Measurements from ENCODE around the gene TCP11. TPM values are rescaled to one million over a fixed set of nuclear protein-coding genes. Genes with fewer than 3 reads are reported as not detected.

Gene TCP11
- total RNA-seq, 1 experiment from 2014 or later, result not detected

DNA sequence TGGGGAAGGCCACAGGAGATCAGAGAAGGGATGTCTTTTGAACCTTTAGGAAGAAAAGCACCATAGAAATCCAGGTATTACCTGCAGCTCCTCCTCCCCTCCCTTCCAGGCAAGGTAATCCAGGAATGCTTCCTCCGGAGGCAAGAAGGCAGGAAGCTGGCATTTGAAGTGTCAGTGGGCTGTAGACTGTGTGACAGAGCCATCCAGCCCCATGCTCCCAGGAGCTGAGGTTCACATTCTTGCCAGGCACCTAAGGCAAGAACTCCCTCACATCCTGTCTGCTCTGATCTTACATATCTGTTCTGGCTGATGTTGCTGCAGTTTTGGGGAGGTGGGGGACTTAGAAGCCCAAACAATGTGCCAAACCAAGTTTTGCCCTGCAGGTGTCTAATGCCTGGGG, 44.8 kb upstream of the TCP11 start:
- Mint-ChIP-seq H3K27ac (no peak overlapping the region), H3K36me3 (ENCODE audit: insufficient read depth in 1 of 3, low read depth in 3 of 3) (no peaks in the 10 kb centered on the region), H3K4me3 (no peak overlapping the region), H3K9me3 (peaks cover 0 to 3% of the 10 kb centered on the region in 2 experiments; a peak in 1 of 5 replicates), H3K4me1 (peaks cover 0 to 9% of the 10 kb centered on the region in 2 experiments; a peak in 3 of 4 replicates), H3K27me3 (ENCODE audit: low read depth) (peaks cover 29% of the 10 kb centered on the region)
- H2BK12ac ChIP-seq (ENCODE audit: insufficient read length, low read depth, low read length), result no peak overlapping the region
- H3K18ac ChIP-seq (ENCODE audit: insufficient read length, low read depth, low read length), result no peak overlapping the region
- H3K27me3 ChIP-seq (ENCODE audit: insufficient read depth, low read length), result no peaks in the 10 kb centered on the region
- no peak overlapping the region for H2AK5ac ChIP-seq (ENCODE audit: insufficient read length, low read length)
- no peaks in the 10 kb centered on the region for H3K79me2 ChIP-seq (ENCODE audit: insufficient read depth, low read length)
- H2BK120ac ChIP-seq (ENCODE audit: low read depth, low read length, poor library complexity, severe bottlenecking), result no peak overlapping the region
- H3K9ac ChIP-seq (ENCODE audit: extremely low read depth, insufficient read length, low read length), result no peak overlapping the region
- H3K23me2 ChIP-seq (ENCODE audit: insufficient read length, low read depth, low read length, poor library complexity, severe bottlenecking), result no peaks in the 10 kb centered on the region
- H2AFZ ChIP-seq (ENCODE audit: low read length), result no peak overlapping the region
- no peak overlapping the region for H3T11ph ChIP-seq (ENCODE audit: low read length)
- H3K4me1 ChIP-seq (ENCODE audit: insufficient read depth, low read length), result no peaks in the 10 kb centered on the region
- no peak overlapping the region for H2BK20ac ChIP-seq (ENCODE audit: low read depth, low read length, poor library complexity, severe bottlenecking)
- H3K9me3 ChIP-seq (ENCODE audit: control insufficient read depth, low read depth, low read length), result no peaks in the 10 kb centered on the region
- H3K4ac ChIP-seq (ENCODE audit: low read depth, low read length), result no peak overlapping the region
- H3K27ac ChIP-seq (ENCODE audit: insufficient read length, low read depth, low read length), result no peak overlapping the region
- no peak overlapping the region for H3K4me2 ChIP-seq (ENCODE audit: insufficient read depth, insufficient read length, low read length)
- no peak for DNase-seq
- H2BK5ac ChIP-seq (ENCODE audit: insufficient read length, low read length), result no peak overlapping the region
- TF ChIP-seq, protein P1, sequence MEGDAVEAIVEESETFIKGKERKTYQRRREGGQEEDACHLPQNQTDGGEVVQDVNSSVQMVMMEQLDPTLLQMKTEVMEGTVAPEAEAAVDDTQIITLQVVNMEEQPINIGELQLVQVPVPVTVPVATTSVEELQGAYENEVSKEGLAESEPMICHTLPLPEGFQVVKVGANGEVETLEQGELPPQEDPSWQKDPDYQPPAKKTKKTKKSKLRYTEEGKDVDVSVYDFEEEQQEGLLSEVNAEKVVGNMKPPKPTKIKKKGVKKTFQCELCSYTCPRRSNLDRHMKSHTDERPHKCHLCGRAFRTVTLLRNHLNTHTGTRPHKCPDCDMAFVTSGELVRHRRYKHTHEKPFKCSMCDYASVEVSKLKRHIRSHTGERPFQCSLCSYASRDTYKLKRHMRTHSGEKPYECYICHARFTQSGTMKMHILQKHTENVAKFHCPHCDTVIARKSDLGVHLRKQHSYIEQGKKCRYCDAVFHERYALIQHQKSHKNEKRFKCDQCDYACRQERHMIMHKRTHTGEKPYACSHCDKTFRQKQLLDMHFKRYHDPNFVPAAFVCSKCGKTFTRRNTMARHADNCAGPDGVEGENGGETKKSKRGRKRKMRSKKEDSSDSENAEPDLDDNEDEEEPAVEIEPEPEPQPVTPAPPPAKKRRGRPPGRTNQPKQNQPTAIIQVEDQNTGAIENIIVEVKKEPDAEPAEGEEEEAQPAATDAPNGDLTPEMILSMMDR (conservative IDR thresholded peaks at IDR 0.05), result no peak
- H3K79me1 ChIP-seq (ENCODE audit: insufficient read depth, low read depth, low read length, poor library complexity, severe bottlenecking), result no peaks in the 10 kb centered on the region
- H3K56ac ChIP-seq (ENCODE audit: insufficient read length, low read depth, low read length), result no peak overlapping the region
- no peak overlapping the region for H4K8ac ChIP-seq (replicated peaks; ENCODE audit: insufficient read length, low read depth, low read length)
- no peak overlapping the region for H4K91ac ChIP-seq (ENCODE audit: insufficient read length, low read depth, low read length)
- H4K5ac ChIP-seq (ENCODE audit: insufficient read length, low read depth, low read length), result no peak overlapping the region
- H3K14ac ChIP-seq (ENCODE audit: insufficient read depth, low read length), result no peak overlapping the region
- no peak overlapping the region for H2BK15ac ChIP-seq (ENCODE audit: low read depth, low read length)
- no peak overlapping the region for H3K23ac ChIP-seq (ENCODE audit: insufficient read length, low read depth, low read length)
- no peaks in the 10 kb centered on the region for H4K20me1 ChIP-seq (ENCODE audit: control insufficient read depth, insufficient read depth, insufficient read length)
- WGBS (ENCODE audit: extremely low coverage, insufficient read length, low lambda C conversion rate), result no CpG with 5 or more reads among the region's 1 CpG
